ENCODE data around the gene ABCG8. TPM values are rescaled to one million over a fixed set of nuclear protein-coding genes. Genes with fewer than 3 reads are reported as not detected.

The ABCG8 gene
- total RNA-seq, 4 donors from 2014 or later = not detected

GRCh38 chr2:43818761-43819160 is 20.0 kb upstream of the ABCG8 start:
- Histone ChIP-seq H3K36me3 (no peaks in the 10 kb centered on the region), H3K9me3 (no peaks in the 10 kb centered on the region), H3K4me1 (no peaks in the 10 kb centered on the region), H3K27ac (no peak overlapping the region), H3K4me3 (no peak overlapping the region), H3K27me3 (no peaks in the 10 kb centered on the region)
- DNase-seq (ENCODE audit: low spot score in 2 of 2) = no peak
- TF ChIP-seq POLR2AphosphoS5 (IDR thresholded peaks at IDR 0.05) = no peak
- no peak for TF ChIP-seq CTCF (IDR thresholded peaks at IDR 0.05)
- no peak for TF ChIP-seq POLR2A (IDR thresholded peaks at IDR 0.05)
- TF ChIP-seq EP300 (IDR thresholded peaks at IDR 0.05) = no peak
- WGBS = 49% methylated on average over 5 of the region's 5 CpGs

GRCh38 chr2:43819491-43820163 is 19.1 kb upstream of the ABCG8 start:
- TF ChIP-seq POLR2A (IDR thresholded peaks at IDR 0.05) (no peak), EP300 (IDR thresholded peaks at IDR 0.05) (no peak), POLR2AphosphoS5 (IDR thresholded peaks at IDR 0.05) (no peak), CTCF (IDR thresholded peaks at IDR 0.05) (no peak)
- Histone ChIP-seq H3K36me3 (no peaks in the 10 kb centered on the region), H3K9me3 (no peaks in the 10 kb centered on the region), H3K27ac (no peak overlapping the region), H3K4me3 (no peak overlapping the region), H3K4me1 (no peaks in the 10 kb centered on the region), H3K27me3 (no peaks in the 10 kb centered on the region)
- DNase-seq (ENCODE audit: low spot score in 2 of 2) = no peak
- 80% methylated on average over 7 of the region's 7 CpGs for WGBS

- Histone ChIP-seq H3K36me3 (no peaks in the 10 kb centered on the region), H3K4me1 (no peaks in the 10 kb centered on the region), H3K27me3 (no peaks in the 10 kb centered on the region), H3K4me3 (no peak overlapping the region), H3K27ac (no peak overlapping the region), H3K9me3 (no peaks in the 10 kb centered on the region)
- TF ChIP-seq EP300 (IDR thresholded peaks at IDR 0.05) = no peak
- TF ChIP-seq POLR2AphosphoS5 (IDR thresholded peaks at IDR 0.05) = no peak
- TF ChIP-seq POLR2A (IDR thresholded peaks at IDR 0.05) = no peak
- TF ChIP-seq CTCF (IDR thresholded peaks at IDR 0.05) = no peak
- WGBS = 72% methylated on average over 7 of the region's 7 CpGs
- no peak for DNase-seq (ENCODE audit: low spot score in 2 of 2)
Measured at GRCh38 chr2:43822839-43823238, 15.9 kb upstream of the ABCG8 start.

GRCh38 chr2:43823751-43824150 is 15.0 kb upstream of the ABCG8 start:
- Histone ChIP-seq H3K27me3 (no peaks in the 10 kb centered on the region), H3K4me1 (no peaks in the 10 kb centered on the region), H3K4me3 (no peak overlapping the region), H3K36me3 (no peaks in the 10 kb centered on the region), H3K27ac (no peak overlapping the region), H3K9me3 (no peaks in the 10 kb centered on the region)
- WGBS = 89% methylated on average over 11 of the region's 11 CpGs
- DNase-seq (ENCODE audit: low spot score in 2 of 2) = no peak
- no peak for TF ChIP-seq EP300 (IDR thresholded peaks at IDR 0.05)
- no peak for TF ChIP-seq CTCF (IDR thresholded peaks at IDR 0.05)
- TF ChIP-seq POLR2AphosphoS5 (IDR thresholded peaks at IDR 0.05) = no peak
- TF ChIP-seq POLR2A (IDR thresholded peaks at IDR 0.05) = no peak

GRCh38 chr2:43824512-43824911 is 14.3 kb upstream of the ABCG8 start:
- H3K36me3 ChIP-seq = no peaks in the 10 kb centered on the region
- no peak for DNase-seq (ENCODE audit: low spot score in 2 of 2)
- H3K9me3 ChIP-seq = no peaks in the 10 kb centered on the region
- TF ChIP-seq EP300 (IDR thresholded peaks at IDR 0.05) (no peak), CTCF (IDR thresholded peaks at IDR 0.05) (no peak), POLR2AphosphoS5 (IDR thresholded peaks at IDR 0.05) (no peak), POLR2A (IDR thresholded peaks at IDR 0.05) (no peak)
- H3K27ac ChIP-seq = no peak overlapping the region
- H3K27me3 ChIP-seq = no peaks in the 10 kb centered on the region
- 85% methylated on average over 2 of the region's 2 CpGs for WGBS
- H3K4me3 ChIP-seq = no peak overlapping the region
- no peaks in the 10 kb centered on the region for H3K4me1 ChIP-seq

Data from suprapubic skin (tissue), 4 donors.